ENCODE data around the gene SCAMP5. TPM values are rescaled to one million over a fixed set of nuclear protein-coding genes. Genes with fewer than 3 reads are reported as not detected.

Gene SCAMP5
- total RNA-seq, 4 donors from 2014 or later: 3.3 to 6.4 (median 4.3) TPM

- Histone ChIP-seq H3K9me3 (no peaks in the 10 kb centered on the region), H3K27me3 (no peaks in the 10 kb centered on the region), H3K4me3 (no peak overlapping the region), H3K27ac (replicated peaks in 1 of 4) (no peak overlapping the region), H3K4me1 (peaks cover 37 to 60% (median 52%) of the 10 kb centered on the region in 4 donors), H3K36me3 (peaks cover 0 to 6% (median 0%) of the 10 kb centered on the region in 4 donors)
- TF ChIP-seq POLR2A (IDR thresholded peaks at IDR 0.05; ENCODE audit: low read depth): no peak
- no peak for TF ChIP-seq CTCF (IDR thresholded peaks at IDR 0.05)
- TF ChIP-seq POLR2AphosphoS5 (IDR thresholded peaks at IDR 0.05): no peak
- TF ChIP-seq EP300 (IDR thresholded peaks at IDR 0.05): no peak
- intact Hi-C loops (cut with DNase I): loop anchor here (10.0 kb wide), 1 partner anchor 277 kb away; no protein-coding TSS in a partner anchor
- 82% methylated on average over 7 of the region's 7 CpGs for WGBS
- DNase-seq (ENCODE audit: extremely low spot score): no peak
Observed at GRCh38 chr15:75027551-75027950, 32.2 kb downstream of the SCAMP5 start.

GRCh38 chr15:75028991-75029377, 33.6 kb downstream of the SCAMP5 start:
- Histone ChIP-seq H3K36me3 (peaks cover 0 to 11% (median 0%) of the 10 kb centered on the region in 4 donors), H3K4me1 (peaks cover 37 to 56% (median 49%) of the 10 kb centered on the region in 4 donors), H3K27me3 (no peaks in the 10 kb centered on the region), H3K4me3 (peak overlapping the region in 1 of 4 donors; percentile 34), H3K27ac (replicated peaks in 1 of 4) (peak overlapping the region in 3 of 4 donors; percentile 65 to 66 (median 65)), H3K9me3 (no peaks in the 10 kb centered on the region)
- 62% methylated on average over 4 of the region's 4 CpGs for WGBS
- no peak for DNase-seq (ENCODE audit: extremely low spot score)
- intact Hi-C loops (cut with DNase I): loop anchor here (1.0 to 10.0 kb wide), 2 partner anchors 175 to 276 kb away; no protein-coding TSS in a partner anchor
- TF ChIP-seq CTCF (IDR thresholded peaks at IDR 0.05) (no peak), POLR2AphosphoS5 (IDR thresholded peaks at IDR 0.05) (no peak), POLR2A (IDR thresholded peaks at IDR 0.05; ENCODE audit: low read depth) (no peak), EP300 (IDR thresholded peaks at IDR 0.05) (no peak)

DNA sequence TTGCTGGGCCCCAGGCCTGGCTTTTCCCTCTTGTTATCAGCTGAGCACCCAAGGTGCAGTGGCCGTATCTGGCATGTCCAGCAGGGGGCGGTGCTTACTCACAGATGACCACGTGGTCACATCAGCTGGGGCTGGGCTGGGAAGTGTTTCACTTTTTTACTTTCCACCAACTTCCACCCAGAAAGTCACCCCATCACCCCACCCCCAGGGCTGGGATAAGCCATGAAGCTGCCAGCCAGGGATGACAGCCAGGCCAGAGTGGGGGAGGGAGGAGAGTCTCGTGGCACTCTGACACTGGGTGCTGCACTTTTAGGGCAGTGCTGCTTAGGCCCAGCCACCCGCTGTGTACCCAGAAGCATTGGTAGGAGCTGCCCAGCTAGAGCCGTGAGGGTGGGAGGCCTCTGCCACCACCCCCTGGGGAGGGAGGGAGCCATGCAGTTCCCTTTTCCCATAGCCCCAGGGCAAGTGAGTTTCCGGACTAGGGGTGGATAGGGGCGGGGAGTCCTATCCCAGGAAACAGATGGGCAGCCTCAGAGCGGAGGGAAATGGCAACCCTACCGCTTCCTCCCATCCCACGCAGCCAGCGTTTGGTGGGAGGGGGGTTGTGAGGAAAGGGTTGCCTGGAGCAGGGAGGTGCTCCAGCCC, 34.1 kb downstream of the SCAMP5 start:
- Histone ChIP-seq H3K36me3 (peaks cover 0 to 12% (median under 1%) of the 10 kb centered on the region in 4 donors), H3K27me3 (no peaks in the 10 kb centered on the region), H3K4me3 (peak overlapping the region; percentile 27 to 51 (median 32)), H3K27ac (replicated peaks in 1 of 4) (peak overlapping the region; percentile 65 to 77 (median 66)), H3K9me3 (no peaks in the 10 kb centered on the region), H3K4me1 (peaks cover 34 to 51% (median 46%) of the 10 kb centered on the region in 4 donors)
- peak; percentile 99 for DNase-seq (ENCODE audit: extremely low spot score)
- intact Hi-C loops (cut with DNase I): loop anchor here (1.0 to 10.0 kb wide), 2 partner anchors 175 to 275 kb away; no protein-coding TSS in a partner anchor
- no peak for TF ChIP-seq EP300 (IDR thresholded peaks at IDR 0.05)
- peak; percentile 43 to 71 for TF ChIP-seq POLR2AphosphoS5 (IDR thresholded peaks at IDR 0.05)
- TF ChIP-seq CTCF (IDR thresholded peaks at IDR 0.05): peak; percentile 92 to 96 (median 94)
- WGBS: 26% methylated on average over 8 of the region's 12 CpGs

DNA sequence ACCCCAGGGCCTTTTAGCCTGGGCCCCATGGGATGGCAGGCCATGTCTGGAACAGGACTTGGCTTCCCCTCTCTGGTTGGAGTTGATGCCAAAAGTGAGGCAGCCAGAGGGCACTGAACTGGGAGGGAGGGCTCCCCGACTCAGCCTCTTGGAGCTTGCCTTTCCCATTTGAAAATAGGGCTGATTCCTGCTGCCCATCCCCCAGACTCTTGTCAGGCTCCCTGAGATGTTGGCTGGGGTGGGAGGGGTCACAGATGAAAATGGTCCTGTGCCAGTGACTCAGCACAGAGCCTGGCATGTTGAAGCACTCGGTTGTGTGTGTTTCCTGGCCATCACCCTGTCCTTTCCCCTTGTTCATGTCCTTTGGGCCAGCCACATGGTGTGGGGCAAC, 34.7 kb downstream of the SCAMP5 start:
- H3K9me3 ChIP-seq: no peaks in the 10 kb centered on the region
- intact Hi-C loops (cut with DNase I): no loop called here
- H3K4me3 ChIP-seq: peak overlapping the region; percentile 27 to 51 (median 32)
- H3K27ac ChIP-seq (replicated peaks in 1 of 4): peak overlapping the region; percentile 65 to 77 (median 66)
- TF ChIP-seq CTCF (IDR thresholded peaks at IDR 0.05): no peak
- no peak for TF ChIP-seq POLR2AphosphoS5 (IDR thresholded peaks at IDR 0.05)
- TF ChIP-seq POLR2A (IDR thresholded peaks at IDR 0.05; ENCODE audit: low read depth): no peak
- no peak for TF ChIP-seq EP300 (IDR thresholded peaks at IDR 0.05)
- H3K36me3 ChIP-seq: peaks cover 0 to 12% (median 2%) of the 10 kb centered on the region in 4 donors
- no peak for DNase-seq (ENCODE audit: extremely low spot score)
- peaks cover 29 to 46% (median 41%) of the 10 kb centered on the region in 4 donors for H3K4me1 ChIP-seq
- H3K27me3 ChIP-seq: no peaks in the 10 kb centered on the region
- 33% methylated on average over 1 of the region's 2 CpGs for WGBS

Measured in esophagus muscularis mucosa (tissue), 4 donors.